ENCODE measurements around the gene CTNND2. TPM values are rescaled to one million over a fixed set of nuclear protein-coding genes. Genes with fewer than 3 reads are reported as not detected.

Gene CTNND2
- total and polyA plus RNA-seq, 3 donors from 2014 or later: 9.1 to 17.2 (median 11.3) TPM

DNA sequence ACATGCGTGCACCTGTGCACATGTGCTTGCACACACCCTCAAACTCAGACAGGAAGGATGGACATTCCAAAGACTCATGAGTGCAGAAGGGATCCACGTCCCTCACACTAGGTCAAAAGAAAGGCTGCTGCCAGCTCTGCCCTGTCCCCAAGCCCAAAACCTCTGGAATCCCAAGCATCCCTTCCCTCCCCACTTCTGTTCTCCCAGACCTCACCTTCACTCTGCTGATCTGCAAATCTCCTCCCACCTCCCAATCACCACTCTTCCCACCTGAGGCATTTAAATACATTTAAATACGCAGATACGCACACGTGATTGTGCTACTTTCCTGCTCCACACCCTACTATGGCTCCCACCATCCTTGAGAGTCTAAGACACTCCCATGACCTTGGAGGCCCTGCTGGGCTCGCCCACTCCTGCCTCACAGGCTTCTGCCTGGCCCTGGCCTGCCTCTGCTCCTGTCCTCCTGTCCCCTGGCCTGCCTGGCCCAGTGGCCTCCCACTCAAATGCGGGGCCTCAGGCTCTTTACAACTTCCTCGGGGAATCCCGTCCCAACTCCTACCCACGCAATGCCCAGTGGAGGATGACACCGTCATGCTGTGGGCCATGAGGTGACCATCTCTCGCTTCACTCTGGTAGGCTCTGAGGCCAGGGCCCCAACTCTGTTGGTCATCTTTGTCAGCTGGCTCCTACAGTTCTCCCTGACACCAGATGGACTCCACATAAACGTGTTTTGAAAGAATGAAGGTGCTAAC is 664.8 kb downstream of the CTNND2 start:
- TF ChIP-seq, protein P1, sequence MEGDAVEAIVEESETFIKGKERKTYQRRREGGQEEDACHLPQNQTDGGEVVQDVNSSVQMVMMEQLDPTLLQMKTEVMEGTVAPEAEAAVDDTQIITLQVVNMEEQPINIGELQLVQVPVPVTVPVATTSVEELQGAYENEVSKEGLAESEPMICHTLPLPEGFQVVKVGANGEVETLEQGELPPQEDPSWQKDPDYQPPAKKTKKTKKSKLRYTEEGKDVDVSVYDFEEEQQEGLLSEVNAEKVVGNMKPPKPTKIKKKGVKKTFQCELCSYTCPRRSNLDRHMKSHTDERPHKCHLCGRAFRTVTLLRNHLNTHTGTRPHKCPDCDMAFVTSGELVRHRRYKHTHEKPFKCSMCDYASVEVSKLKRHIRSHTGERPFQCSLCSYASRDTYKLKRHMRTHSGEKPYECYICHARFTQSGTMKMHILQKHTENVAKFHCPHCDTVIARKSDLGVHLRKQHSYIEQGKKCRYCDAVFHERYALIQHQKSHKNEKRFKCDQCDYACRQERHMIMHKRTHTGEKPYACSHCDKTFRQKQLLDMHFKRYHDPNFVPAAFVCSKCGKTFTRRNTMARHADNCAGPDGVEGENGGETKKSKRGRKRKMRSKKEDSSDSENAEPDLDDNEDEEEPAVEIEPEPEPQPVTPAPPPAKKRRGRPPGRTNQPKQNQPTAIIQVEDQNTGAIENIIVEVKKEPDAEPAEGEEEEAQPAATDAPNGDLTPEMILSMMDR (IDR thresholded peaks at IDR 0.05): no peak
- no peak for TF ChIP-seq POLR2A (IDR thresholded peaks at IDR 0.05)
- H3K36me3 ChIP-seq (ENCODE audit: low read depth, missing control alignments): no peaks in the 10 kb centered on the region
- H3K4me1 ChIP-seq: no peaks in the 10 kb centered on the region
- intact Hi-C loops (cut with DNase I; ENCODE audit: low total_unique reads): no loop called here
- no peak overlapping the region for H3K27ac ChIP-seq
- H3K4me3 ChIP-seq: no peak overlapping the region
- H3K9me3 ChIP-seq: no peaks in the 10 kb centered on the region
- H3K27me3 ChIP-seq: no peaks in the 10 kb centered on the region
- 61 to 78% methylated on average over 12 to 13 of the region's 13 CpGs for WGBS, 2 donors
- no peak for DNase-seq

DNA sequence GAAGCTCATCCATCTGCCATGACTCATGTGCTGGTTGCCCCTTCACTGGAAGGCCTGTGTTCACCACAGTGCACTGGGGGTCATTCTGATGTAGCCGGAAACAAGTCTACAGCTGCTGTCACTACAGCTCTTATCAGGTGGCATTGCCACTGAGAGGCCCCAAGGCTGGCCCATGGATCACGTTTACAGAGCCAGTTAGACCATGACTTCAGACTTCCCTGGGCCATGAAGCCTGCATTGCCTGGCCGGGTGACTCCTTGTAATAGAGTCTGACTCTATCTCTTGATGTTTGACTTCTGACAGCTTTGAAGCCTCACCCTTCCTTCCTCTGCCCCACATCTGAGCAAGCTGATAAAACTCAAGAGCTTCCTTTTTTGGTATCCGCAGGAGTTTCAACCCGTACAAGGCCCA is 669.7 kb downstream of the CTNND2 start:
- Histone ChIP-seq H3K36me3 (ENCODE audit: low read depth, missing control alignments) (no peaks in the 10 kb centered on the region), H3K4me1 (no peaks in the 10 kb centered on the region), H3K4me3 (no peak overlapping the region), H3K27me3 (no peaks in the 10 kb centered on the region), H3K27ac (no peak overlapping the region), H3K9me3 (no peaks in the 10 kb centered on the region)
- WGBS, 2 donors: 80 to 91% methylated on average over 3 to 5 of the region's 5 CpGs
- intact Hi-C loops (cut with DNase I; ENCODE audit: low total_unique reads): no loop called here
- TF ChIP-seq, protein P1 (IDR thresholded peaks at IDR 0.05): no peak
- no peak for TF ChIP-seq POLR2A (IDR thresholded peaks at IDR 0.05)
- no peak for DNase-seq

DNA sequence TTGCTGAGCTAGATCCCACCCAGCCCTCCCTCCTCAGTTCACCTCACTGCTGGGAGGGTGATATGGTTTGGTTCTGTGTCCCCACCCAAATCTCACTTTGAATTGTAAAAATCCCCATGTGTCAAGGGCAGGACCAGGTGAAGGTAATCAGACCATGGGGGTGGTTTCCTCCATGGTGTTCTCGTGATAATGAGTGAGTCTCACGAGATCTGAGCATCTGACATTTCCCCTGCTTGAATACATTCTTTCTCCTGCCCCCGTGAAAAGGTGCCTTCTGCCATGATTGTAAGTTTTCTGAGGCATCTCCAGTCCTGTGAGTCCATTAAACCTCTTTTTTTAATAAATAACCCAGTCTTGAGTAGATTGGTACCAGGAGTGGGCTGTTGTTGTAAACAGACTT is 673.4 kb downstream of the CTNND2 start:
- H3K9me3 ChIP-seq: no peaks in the 10 kb centered on the region
- intact Hi-C loops (cut with DNase I; ENCODE audit: low total_unique reads): no loop called here
- 89 to 93% methylated on average over 3 of the region's 3 CpGs for WGBS, 2 donors
- no peak overlapping the region for H3K27ac ChIP-seq
- TF ChIP-seq, protein P1 (IDR thresholded peaks at IDR 0.05): no peak
- no peak for TF ChIP-seq POLR2A (IDR thresholded peaks at IDR 0.05)
- no peak for DNase-seq
- H3K27me3 ChIP-seq: no peaks in the 10 kb centered on the region
- H3K4me1 ChIP-seq: no peaks in the 10 kb centered on the region
- H3K4me3 ChIP-seq: no peak overlapping the region
- H3K36me3 ChIP-seq (ENCODE audit: low read depth, missing control alignments): no peaks in the 10 kb centered on the region

DNA sequence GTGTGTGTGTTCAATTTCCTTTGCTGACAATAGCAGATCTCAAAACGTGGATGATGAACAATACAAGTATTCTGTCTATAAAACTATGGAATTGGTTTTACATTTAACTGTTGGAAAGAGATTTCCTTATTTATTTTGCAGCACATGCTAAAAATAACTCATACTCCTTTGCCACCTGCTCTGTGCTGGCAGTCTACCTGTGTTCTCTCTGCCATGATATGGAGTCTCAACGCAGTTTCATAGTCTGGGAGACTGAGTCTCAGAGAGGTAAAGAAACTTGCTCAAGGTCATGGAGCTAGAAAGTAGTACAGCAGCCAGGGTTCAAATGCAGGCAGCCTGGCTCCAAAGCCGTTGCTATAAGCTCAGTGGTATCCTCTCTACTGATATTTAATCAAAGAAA is 677.2 kb downstream of the CTNND2 start:
- no peak for TF ChIP-seq POLR2A (IDR thresholded peaks at IDR 0.05)
- TF ChIP-seq, protein P1 (IDR thresholded peaks at IDR 0.05): no peak
- Histone ChIP-seq H3K36me3 (ENCODE audit: low read depth, missing control alignments) (no peaks in the 10 kb centered on the region), H3K27me3 (no peaks in the 10 kb centered on the region), H3K9me3 (no peaks in the 10 kb centered on the region), H3K4me1 (no peaks in the 10 kb centered on the region), H3K4me3 (no peak overlapping the region), H3K27ac (no peak overlapping the region)
- WGBS, 2 donors: 80 to 88% methylated on average over 3 of the region's 3 CpGs
- DNase-seq: no peak
- intact Hi-C loops (cut with DNase I; ENCODE audit: low total_unique reads): no loop called here
